Breast epithelium (tissue), 3 donors: Measurements from ENCODE around the gene TPSD1.
"Not testable (repeated sequence)": the region's sequence is repeated elsewhere in the genome, so short reads cannot be mapped to it uniquely, and the experiment has no call there.

Experiments
- POLR2A ChIP-seq: fragments of 450-650 bp; IDR thresholded peaks from one replicate; pipeline ENCODE4 v1.6.1; 2016; ENCODE audit warnings: antibody characterized with exemption, mild to moderate bottlenecking, moderate library complexity
- TF ChIP-seq, protein P1 (sequence below), 3 donors: fragments of 450-650 bp; IDR thresholded peaks; one replicate each; pipeline ENCODE4 v1.5.1; 2016 to 2017; ENCODE audit warnings: antibody characterized with exemption in 3 of 3, mild to moderate bottlenecking in 3 of 3, moderate library complexity in 3 of 3

GRCh38 chr16:1247903-1248537, 7.8 kb upstream of the TPSD1 start:
- not testable (repeated sequence) for TF ChIP-seq POLR2A
- TF ChIP-seq, protein P1, sequence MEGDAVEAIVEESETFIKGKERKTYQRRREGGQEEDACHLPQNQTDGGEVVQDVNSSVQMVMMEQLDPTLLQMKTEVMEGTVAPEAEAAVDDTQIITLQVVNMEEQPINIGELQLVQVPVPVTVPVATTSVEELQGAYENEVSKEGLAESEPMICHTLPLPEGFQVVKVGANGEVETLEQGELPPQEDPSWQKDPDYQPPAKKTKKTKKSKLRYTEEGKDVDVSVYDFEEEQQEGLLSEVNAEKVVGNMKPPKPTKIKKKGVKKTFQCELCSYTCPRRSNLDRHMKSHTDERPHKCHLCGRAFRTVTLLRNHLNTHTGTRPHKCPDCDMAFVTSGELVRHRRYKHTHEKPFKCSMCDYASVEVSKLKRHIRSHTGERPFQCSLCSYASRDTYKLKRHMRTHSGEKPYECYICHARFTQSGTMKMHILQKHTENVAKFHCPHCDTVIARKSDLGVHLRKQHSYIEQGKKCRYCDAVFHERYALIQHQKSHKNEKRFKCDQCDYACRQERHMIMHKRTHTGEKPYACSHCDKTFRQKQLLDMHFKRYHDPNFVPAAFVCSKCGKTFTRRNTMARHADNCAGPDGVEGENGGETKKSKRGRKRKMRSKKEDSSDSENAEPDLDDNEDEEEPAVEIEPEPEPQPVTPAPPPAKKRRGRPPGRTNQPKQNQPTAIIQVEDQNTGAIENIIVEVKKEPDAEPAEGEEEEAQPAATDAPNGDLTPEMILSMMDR (IDR thresholded peaks at IDR 0.05), result not testable (repeated sequence)
